Umbilical cord (tissue), 2 donors: Measurements from ENCODE around the gene MPPED1. TPM values are rescaled to one million over a fixed set of nuclear protein-coding genes. Genes with fewer than 3 reads are reported as not detected.

Source experiments
- DNase-seq: peaks from one replicate; pipeline ENCODE4 v3.0.0-alpha.2; 2015; ENCODE audit warnings: low spot score
- total RNA-seq: library from RNA; depleted of rRNA; stranded (reverse); fragments of >200 nt; gene quantifications from one replicate; pipeline ENCODE4 v1.2.3, GENCODE V29; 2014; ENCODE audit warnings: low replicate concordance; ENCODE audit not compliant: insufficient read depth

Gene MPPED1
- total RNA-seq, 1 donor from 2014 or later: 1.9 TPM

DNA sequence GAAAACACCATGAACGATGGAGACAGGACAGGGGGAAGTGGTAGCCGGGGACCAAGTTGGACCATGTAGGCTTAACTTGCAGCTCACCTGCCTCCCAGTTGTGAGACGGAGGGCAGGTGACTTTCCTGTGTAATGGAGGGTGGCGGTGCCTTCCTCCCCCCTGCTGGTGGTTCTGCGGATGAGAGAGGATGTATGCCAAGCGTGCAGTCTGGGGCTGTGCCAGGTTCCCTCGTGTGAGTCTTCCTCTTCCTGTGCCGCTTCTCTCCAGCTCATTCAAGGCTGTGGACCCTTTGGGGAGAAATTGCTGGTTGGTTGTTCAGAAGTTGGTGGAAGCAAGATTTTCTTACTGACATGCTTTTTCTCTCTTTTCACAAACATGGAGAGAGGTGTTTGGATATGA is 35.1 kb downstream of the MPPED1 start:
- no peak for DNase-seq

DNA sequence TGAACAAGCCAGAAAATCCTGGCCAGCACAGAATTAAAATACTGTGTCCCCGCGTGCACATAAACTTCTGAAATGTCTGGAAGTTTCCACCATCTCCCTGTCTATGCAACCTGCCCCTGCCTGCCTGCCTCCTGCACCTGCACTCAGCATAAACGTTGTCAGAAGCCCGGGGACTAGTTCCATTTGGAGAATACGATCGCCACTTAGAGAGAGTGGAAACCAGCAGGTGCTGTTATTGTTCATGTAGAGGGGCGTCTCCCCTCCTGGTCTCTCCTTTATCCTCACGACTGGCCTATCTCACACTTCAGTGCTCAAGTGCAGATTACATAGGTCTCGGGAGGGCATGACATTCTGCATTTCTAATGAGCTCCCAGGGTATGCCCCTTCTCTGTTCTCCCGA is 35.6 kb downstream of the MPPED1 start:
- DNase-seq: no peak

DNA sequence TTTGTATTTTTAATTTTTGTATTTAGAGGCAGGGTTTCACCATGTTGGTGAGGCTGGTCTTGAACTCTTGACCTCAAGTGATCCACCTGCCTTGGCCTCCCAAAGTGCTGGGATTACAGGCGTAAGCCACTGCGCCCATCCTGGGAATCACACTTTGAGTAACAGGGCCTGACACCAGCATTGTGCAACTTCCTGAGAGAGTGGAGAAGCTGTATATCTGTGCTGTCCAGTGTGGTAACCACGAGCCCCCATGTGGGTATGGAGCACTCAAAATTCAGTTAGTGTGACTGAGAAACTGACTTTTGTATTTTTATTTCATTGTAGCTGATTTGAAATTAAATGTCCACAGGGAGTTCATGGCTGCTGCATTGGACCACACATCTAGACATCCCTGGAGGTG is 36.2 kb downstream of the MPPED1 start:
- DNase-seq: no peak

DNA sequence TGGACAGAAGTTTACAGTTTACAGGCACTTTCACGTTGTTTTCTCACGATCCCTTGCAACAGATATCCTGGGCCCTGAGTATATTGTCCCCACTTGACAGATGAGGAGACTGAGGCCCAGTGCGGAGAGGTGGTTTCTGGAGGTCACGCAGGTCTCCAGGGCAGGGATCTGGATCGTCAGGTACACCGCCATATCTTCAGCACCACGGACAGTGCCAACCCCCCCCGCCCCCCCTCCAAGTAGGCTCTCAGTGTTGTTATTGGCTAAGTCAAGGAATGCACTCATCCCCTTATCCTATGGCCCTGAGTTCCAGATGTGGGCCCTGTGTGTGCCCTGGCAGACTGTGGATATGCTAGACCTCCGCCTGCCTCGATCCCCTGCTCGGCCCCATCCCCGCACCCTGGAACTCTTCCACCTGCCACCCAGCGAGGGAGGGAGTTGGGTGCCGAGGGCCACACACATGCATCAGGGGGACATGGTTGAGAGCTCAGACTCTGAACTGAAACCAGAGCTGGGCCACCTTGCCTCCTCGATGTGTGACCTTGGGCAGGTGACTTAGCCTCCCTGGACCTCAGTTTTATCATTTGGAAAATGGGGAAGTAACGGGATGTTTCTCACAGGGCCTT is 37.5 kb downstream of the MPPED1 start:
- no peak for DNase-seq

DNA sequence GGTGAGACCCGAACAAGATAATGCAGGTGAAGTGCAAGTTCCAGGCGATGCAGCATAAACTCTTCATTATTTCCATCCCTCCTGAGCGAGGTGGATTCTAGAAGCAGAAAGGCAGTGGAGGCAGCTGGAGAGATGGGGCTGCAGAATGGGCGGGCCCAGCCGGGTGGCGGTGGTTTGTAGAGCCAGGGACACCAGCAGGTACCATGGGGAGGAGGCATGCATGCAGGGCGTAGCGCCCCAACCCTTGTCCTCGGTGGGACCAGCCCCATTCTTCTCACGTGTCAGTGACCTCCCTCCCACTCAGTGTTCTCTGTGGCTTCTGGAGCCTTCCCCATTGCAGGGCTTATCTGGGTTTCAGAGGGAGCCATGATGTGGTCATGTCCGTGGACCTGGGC is 38.0 kb downstream of the MPPED1 start:
- DNase-seq: no peak

DNA sequence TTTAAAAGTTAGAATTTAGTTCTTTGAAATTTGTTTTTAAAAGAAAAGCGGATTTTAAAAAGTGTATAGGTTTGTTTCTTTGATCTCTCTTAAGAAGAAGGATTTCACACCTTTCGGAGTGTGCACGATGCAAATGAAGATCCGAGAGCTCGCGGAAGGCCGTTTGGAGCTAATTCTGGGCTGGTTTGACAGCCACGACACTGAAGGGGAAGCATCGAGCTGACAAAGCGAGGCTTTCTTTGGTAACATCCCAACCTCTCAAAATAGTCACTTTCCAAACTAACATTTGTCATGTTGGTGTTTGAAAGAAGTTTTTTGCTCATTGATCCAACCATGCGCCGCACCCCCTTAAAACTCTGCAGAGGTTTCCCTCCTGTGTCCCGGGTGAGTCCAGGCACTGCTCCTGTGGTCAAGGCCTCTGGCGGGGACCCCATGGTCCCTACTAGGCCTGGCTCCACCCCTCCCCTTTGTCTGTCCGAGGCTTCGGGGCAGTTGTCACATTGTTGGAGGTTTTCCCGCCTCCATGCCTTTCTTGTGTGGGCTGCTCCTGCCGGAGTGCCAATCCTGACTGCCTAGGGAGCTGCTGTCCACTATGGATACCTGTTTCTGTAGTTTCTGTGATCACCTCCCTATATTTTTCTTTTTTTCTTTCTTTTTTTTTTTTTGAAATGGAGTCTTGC is 39.7 kb downstream of the MPPED1 start:
- DNase-seq: no peak

DNA sequence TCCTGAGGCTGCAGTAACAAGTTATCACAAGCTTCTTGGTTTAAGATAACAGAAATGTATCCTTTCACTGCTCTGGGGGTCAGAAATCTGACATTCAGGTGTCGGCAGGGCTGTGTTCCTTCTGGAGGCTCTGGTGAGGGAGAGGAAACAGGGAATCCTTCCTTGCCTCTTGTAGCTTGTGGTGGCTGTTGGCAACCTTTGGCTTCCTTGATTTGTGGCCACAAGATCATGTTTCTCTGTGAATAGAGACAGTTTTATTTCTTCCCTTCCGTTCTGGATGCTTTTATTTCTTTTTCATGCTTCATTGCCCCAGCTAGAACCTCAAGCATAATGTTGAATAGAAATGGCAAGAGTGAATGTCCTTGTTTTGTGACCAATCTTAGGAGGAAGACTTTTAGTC is 44.0 kb downstream of the MPPED1 start:
- DNase-seq: no peak

DNA sequence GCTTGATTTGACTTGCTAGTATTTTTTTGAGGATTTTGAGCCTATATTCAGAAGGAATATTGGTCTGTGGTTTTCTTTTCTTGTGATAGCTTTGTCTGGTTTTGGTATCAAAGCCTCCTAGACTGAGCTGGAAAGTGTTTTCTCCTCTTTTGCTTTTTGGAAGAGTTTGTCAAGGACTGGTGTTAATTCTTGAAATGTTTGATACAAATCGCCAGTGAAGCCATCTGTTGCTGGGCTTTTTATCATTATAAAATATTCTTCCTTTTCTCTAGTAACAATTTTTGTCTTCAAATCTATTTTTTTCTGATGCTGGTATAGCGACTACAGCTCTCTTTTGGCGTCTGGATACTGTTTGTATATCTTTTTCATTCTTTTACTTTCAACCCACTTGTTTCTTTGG is 45.2 kb downstream of the MPPED1 start:
- no peak for DNase-seq

DNA sequence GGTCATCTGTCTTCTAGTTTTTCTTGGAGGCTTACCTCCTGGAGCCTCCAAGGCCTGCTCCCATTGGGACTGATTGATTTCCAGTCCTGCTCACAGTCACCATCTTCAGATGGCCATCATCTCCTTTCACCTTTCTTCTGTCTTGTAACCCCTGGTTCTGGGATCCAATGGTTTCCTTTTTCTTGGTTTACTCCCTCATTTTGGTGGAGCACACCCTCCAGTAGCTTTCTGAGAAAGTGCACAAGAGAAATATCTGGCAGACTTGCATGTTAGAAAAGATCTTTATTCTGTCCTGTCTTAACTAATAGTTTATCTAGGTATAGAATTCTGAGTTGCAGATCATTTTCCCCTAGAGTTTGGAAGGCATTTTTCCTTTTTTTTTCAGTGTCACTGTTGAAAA is 50.9 kb downstream of the MPPED1 start:
- no peak for DNase-seq

DNA sequence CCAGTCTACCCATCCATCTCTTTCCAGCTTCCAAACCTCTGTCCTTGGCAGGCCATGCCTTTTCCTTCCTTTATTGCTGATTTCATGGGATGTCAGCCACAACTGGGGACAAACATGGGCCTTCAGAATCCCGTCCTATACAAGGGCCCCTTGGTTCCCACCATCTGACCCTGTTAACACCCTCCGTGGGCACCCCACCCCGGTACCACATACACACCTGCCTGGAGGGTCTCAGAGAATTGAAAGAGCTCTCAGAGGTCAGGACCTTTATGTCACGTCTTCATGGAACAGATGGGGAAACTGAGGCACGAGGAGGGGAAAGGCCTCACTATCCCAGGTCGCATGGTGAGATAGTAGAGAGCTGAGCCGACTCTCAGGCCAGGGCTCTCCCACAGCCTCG is 53.0 kb downstream of the MPPED1 start:
- no peak for DNase-seq

DNA sequence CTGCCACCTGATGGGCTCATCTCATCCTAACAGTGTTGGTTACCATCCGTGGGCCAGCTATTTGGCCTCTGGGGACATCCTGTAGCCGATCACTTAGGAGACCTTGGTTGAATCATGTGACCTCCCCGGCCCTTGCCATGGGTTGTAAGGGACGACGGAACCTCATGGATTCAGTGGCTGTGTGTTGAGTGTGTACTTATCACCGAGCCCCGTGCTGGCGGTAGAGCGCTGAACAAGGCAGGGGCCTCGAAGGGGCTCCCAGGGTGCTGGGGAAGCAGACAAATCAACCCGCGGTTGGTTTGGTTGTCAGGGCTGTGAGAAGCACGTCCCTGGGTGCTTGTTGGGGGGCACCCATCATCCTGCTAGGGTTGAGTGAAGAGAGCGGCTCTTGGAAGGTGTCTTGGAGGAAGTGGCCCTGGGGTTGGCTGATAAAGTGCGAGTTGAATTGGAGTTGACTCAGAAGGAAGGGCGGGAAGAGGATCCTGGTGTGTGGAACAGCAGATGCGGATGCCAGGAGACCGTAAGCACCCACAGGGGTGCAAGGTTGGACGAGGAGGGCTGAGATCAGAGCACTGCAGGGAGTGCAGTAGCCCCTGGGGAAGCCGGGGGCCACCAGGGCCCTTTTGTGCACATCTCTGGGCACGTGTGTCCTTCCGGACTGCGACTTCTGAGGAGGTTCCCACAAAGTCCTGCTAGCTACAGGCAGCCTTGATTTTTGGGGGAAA is 53.6 kb downstream of the MPPED1 start:
- no peak for DNase-seq

DNA sequence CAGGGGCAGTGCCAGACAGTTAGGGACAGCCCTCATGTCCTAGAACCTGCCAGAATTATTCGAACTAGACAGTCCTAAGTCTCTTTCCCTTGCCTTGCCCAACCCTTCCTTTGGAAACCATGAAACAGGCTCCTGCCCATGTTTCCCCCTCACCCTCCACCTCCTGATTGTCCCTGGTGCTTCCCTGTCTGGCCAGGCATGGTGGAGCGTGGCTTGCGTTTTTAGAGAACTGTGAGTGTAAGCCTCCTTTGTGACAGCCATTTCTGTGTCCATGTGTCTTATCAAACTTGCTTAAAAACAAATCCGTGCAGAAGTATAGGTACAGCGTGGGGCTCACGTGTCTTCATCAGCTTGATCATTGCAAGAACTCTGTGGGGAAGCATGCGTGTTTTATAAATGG is 54.9 kb downstream of the MPPED1 start:
- DNase-seq: no peak

DNA sequence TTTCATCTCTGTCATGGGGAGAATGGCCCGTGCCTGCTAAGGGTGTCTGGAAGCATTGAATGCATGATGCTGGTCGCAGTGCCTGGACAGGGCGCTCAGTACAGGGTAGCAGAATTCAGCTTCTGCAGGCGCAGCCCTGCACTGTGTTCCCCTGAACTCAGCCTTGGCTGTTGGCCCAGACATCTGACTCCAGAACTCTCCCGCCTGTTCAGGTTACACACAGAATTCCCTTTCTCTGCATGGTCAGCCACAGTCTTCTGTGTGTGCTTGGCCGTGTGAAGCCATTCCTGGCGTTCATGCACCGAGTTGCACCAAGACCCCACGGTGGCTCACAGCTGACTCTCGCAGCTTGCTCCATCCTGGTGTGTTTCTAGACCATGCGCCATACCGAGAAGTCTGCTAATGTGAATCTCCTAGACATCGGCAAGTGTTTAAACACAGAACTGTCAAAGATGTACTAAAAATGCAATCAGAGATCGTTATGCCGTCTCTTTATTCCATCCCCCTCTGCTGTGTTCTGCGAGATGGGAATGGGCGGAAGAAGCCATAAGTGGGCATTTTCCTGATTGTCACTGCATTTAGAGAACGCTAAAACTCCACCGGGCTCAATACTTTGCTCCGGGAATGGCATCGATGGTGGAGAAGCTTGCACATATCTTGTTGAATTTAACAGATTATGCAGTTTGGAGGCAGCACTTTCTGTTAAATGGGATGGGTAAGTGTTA is 55.6 kb downstream of the MPPED1 start:
- DNase-seq: no peak

DNA sequence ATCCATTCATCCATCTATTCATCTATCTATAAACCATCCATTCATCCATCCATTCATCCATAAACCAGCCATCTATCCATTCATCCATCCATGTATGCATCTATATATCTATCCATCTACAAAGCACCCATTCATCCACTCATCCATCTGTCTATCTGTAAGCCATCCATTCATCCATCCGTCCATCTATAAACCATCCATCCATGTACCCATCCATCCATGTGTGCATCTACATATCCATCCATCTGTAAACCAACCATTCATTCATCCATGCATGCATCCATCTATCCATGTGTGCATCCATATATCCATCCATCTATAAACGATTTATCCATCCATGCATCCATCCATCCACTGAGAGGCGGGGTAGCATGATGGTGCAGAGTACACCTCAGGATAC is 58.4 kb downstream of the MPPED1 start:
- DNase-seq: no peak

DNA sequence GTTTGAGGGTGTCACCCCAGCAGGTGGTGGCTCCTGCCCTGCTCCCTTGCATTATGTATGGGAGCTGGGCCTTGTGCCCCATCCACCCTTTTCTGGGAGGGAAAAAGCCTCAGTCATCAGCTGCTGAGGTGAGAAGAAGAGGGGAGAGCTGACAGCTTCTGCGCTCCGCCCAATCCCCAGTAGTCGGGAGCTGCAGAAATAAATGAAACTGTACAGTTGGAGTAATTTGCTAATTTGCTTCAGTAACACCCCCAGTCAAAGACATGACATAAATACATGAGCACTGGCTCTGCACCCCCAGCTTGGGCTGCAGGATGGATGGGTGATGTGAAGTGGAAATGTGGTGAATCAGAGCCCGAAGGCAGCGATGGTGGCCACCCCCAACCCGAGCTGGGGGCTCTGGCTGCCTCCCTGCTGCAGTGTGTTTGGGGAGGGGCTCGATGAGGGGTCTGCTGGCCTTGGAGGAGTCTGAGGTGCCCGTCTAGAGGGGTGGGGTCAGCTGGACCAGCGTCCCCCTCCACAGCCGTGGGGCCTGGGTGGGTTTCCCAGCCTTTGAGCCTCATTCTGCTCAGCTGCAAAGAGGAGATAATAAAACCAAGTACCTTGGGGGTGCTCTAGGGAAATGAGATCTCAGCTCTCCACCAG is 59.2 kb downstream of the MPPED1 start:
- no peak for DNase-seq

DNA sequence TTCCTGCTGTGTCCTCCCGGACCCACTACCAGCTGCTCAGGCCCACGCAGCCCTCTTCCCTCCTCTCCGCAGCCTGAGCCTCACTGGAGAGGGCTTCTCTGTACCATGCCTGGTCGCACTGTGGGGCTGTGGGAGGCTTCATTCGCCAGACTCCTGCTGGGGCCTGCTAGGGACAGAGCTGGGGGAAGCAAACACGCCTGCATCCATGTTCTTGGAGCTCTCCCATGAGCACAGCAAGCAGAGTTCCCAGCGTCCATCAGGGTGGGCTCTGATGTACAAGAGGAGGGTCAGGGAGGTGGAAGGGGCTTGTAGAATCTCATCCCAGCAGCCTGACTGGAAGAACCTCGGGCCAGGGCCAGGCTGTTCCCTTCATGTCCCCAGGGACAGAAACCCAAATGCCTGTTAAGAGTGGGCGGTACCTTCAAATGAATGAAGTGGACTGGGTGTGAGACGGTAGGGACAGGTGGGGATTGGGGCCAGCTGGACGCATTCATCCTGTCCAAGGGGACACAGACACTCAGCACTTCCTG is 59.9 kb downstream of the MPPED1 start:
- DNase-seq: no peak

DNA sequence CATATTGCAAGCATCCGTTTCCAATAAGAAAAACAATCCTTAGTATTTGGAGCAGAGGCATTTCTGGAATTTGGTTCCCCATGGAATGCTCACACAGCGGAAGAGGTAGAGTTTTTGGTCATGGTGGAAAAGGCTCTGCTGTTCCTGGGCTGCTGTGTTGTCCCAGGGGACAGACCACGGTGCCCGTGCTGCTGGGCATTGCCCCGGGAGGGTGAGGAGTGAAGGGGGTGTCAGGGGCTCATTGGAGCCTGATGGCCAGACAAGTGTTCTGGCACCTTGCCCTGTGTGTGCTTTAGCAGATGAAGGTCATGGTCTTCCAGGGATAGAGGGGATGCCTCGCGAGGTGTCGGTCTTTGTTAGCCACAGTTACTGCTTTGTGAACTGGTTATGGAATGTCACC is 61.2 kb downstream of the MPPED1 start:
- DNase-seq: no peak

DNA sequence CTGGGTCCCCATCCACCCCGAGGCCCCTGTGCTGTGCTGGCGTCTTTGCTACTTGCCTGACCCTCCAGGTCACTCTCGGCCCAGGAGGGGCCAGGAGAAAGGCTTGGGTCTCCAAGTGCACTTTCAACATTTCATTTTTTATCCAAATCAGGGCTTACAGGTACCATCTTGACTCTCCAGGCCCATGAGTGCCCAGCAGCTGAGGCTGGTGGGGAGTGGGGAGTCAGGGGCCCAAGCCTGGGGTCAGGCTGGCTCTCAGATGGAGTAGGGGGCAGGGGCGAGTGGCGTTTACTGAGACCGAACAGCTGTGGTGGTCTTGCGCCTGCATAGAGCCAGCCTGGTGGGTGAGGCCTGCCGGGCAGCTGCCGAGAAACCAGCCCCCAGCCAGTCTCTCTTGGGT is 61.6 kb downstream of the MPPED1 start:
- no peak for DNase-seq

DNA sequence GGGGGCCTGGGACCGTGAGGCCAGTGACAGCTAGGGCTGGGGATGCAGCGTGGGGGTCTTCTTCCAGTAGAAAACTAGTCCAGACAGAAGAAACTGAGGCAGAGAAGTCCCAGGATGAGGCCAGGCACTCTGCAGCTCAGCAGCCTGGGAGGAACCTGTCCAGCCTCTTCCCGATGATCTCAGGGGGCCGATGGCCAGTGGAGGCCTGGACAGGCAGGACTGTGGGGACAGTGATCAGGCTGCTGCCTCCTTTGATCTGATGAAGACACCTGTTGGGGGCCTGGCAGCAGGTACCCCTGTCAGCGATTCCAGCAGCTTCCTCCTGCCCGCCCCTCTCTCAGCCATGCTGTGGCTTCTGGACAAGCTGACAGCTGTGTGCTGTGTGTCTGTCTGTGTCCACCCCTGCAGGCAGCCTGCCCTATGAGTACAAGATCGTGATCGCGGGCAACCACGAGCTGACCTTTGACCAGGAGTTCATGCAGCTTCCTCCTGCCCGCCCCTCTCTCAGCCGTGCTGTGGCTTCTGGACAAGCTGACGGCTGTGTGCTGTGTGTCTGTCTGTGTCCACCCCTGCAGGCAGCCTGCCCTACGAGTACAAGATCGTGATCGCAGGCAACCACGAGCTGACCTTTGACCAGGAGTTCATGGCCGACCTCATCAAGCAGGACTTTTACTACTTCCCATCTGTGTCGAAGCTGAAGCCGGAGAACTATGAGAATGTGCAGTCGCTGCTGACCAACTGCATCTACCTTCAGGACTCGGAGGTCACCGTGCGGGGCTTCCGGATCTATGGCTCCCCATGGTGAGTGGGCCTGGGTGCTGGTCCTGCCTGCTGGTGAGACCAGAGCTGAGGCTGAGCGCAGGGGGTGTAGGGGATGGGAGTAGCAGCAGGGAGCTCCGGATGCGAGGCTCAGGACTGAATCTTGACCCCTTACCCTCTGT is 62.6 kb downstream of the MPPED1 start:
- no peak for DNase-seq

DNA sequence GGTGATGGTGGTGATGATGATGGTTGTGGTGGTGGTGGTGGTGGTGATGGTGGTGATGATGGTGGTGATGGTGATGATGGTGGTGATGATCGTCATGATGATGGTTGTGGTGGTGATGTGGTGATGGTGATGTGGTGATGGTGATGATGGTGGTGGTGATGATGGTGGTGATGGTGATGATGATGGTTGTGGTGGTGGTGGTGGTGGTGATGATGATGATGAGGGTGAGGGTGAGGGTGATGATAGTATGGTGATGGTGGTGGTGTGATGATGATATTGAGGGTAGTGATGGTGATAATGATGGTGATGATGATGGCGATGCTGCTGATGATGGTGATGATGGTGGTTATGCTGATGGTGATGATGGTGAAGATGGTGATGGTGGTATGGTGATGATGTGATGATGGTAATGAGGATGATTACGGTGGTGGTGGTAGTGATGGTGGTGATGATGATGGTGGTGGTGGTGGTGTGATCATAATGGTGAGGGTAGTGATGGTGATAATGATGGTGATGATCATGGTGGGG is 63.8 kb downstream of the MPPED1 start:
- no peak for DNase-seq
